ENCODE results near the gene PTH2. TPM values are rescaled to one million over a fixed set of nuclear protein-coding genes. Genes with fewer than 3 reads are reported as not detected.

Gene PTH2
- total and polyA plus RNA-seq, 10 of the 15 experiments (the other 5 are each of a cell fraction or from before 2014, with no cell fraction given) = not detected

GRCh38 chr19:49453757-49454240, 30.6 kb upstream of the PTH2 start (continued):
- TF ChIP-seq SMAD1 (IDR thresholded peaks at IDR 0.05; ENCODE audit: low read depth, partially characterized antibody) (peak; percentile 25), BCL3 (IDR thresholded peaks at IDR 0.05; ENCODE audit: borderline replicate concordance, insufficient read depth, low read depth, low read length, poor library complexity, severe bottlenecking) (no peak), EGR1 (IDR thresholded peaks at IDR 0.05; ENCODE audit: borderline replicate concordance in 1 of 2, low read depth in 2 of 2, low read length in 2 of 2) (no peak), MEF2B (IDR thresholded peaks at IDR 0.05; ENCODE audit: partially characterized antibody, poor library complexity, severe bottlenecking) (peak; percentile 57), MTA3 (IDR thresholded peaks at IDR 0.05; ENCODE audit: borderline replicate concordance, low read length) (0 out of 2 replicates have a peak, but pooled peaks have one; percentile 35), MYC (IDR thresholded peaks at IDR 0.05; ENCODE audit: insufficient read depth, insufficient read length, insufficient replicate concordance, low read length, severe bottlenecking) (no peak), ELK1 (IDR thresholded peaks at IDR 0.05; ENCODE audit: low read depth, low read length) (no peak), CUX1 (IDR thresholded peaks at IDR 0.05; ENCODE audit: insufficient replicate concordance, low read depth, low read length) (no peak), ZBTB33 (IDR thresholded peaks at IDR 0.05) (no peak), ZNF384 (IDR thresholded peaks at IDR 0.05; ENCODE audit: borderline replicate concordance, low read depth, low read length) (peak; percentile 81), FOXK2 (IDR thresholded peaks at IDR 0.05) (no peak), TAF1 (IDR thresholded peaks at IDR 0.05; ENCODE audit: borderline replicate concordance, low read depth, low read length) (no peak), NFIC (IDR thresholded peaks at IDR 0.05; ENCODE audit: low read depth, low read length) (peak; percentile 50; the same call in 1 of the 2 replicates), ZBTB11 (CRISPR knock-in tag; IDR thresholded peaks at IDR 0.05) (no peak), ZNF207 (IDR thresholded peaks at IDR 0.05; ENCODE audit: borderline replicate concordance) (0 out of 2 replicates have a peak, but pooled peaks have one; percentile 7)

Data from GM12878 (cell line).